Panc1 (cell line): Measurements from ENCODE around the gene LMOD1. TPM values are rescaled to one million over a fixed set of nuclear protein-coding genes. Genes with fewer than 3 reads are reported as not detected.

Experiments
- ATAC-seq: fragments of 200-7000 bp; cut with Tn5 transposase; 2 replicates; pipeline ENCODE4 v1.9.1; 2020; ENCODE audit warnings: mild to moderate bottlenecking, moderate library complexity
- BruUV-seq: library from RNA; stranded (reverse); fragments of 400-500 nt; replicated peaks from 2 replicates; lab custom pipeline; 2021; lab: Mats Ljungman, UMichigan
- CTCF ChIA-PET: fragments of 300-600 bp; sonication (Branson Sonifier 250); formaldehyde crosslinking; loops from one replicate; lab custom pipeline; 2022; ENCODE audit warnings: antibody characterized with exemption; lab: Charles Lee
- POLR2A ChIA-PET: fragments of 300-600 bp; sonication (Branson Sonifier 250); formaldehyde crosslinking; loops from one replicate; lab custom pipeline; 2022; ENCODE audit warnings: antibody characterized with exemption; lab: Charles Lee
- DNase-seq: peaks from one replicate; pipeline ENCODE4 v3.0.0-alpha.2; 2010; ENCODE audit warnings: low read depth, low spot score
- H3K27ac ChIP-seq: 2 replicates; pipeline ENCODE4 v1.5.1; 2011; ENCODE audit warnings: mild to moderate bottlenecking, low read length, inconsistent platforms
- H3K27me3 ChIP-seq: fragments of 200-500 bp; sonication (Bioruptor generic); 2 replicates; pipeline ENCODE4 v1.6.0; 2014; ENCODE audit warnings: low read length, inconsistent platforms; ENCODE audit not compliant: control insufficient read depth, insufficient read depth
- H3K36me3 ChIP-seq: fragments of 200-500 bp; sonication (Bioruptor generic); 2 replicates; pipeline ENCODE4 v1.5.1; 2014; ENCODE audit warnings: inconsistent platforms, mild to moderate bottlenecking, low read length, moderate library complexity; ENCODE audit not compliant: control insufficient read depth, insufficient read depth
- H3K4me1 ChIP-seq: 2 replicates; pipeline ENCODE4 v1.5.1; 2011; ENCODE audit warnings: inconsistent platforms, mild to moderate bottlenecking, low read length, moderate library complexity; ENCODE audit not compliant: control insufficient read depth, insufficient read depth
- H3K4me3 ChIP-seq, 2 experiments: 2 replicates each; pipeline ENCODE4 v1.5.1; 2011 to 2012; ENCODE audit warnings: low read depth in 2 of 2, low read length in 2 of 2, mild to moderate bottlenecking in 2 of 2, inconsistent platforms in 1 of 2, moderate library complexity in 1 of 2
- H3K9me3 ChIP-seq: fragments of 200-500 bp; sonication (Bioruptor generic); 2 replicates; pipeline ENCODE4 v1.5.1; 2014; ENCODE audit warnings: low read depth, mild to moderate bottlenecking, inconsistent platforms, low read length, moderate library complexity; ENCODE audit not compliant: control insufficient read depth, insufficient read depth
- CTCF ChIP-seq: fragments of 450-650 bp; IDR thresholded peaks from 2 replicates; pipeline ENCODE4 v1.5.1; 2017; ENCODE audit warnings: mild to moderate bottlenecking
- POLR2AphosphoS5 ChIP-seq: IDR thresholded peaks from 2 replicates; pipeline ENCODE4 v1.6.1; 2012; ENCODE audit warnings: mild to moderate bottlenecking, low read depth, low read length, moderate library complexity
- SIN3A ChIP-seq: IDR thresholded peaks from 2 replicates; pipeline ENCODE4 v1.6.1; 2012; ENCODE audit warnings: low read depth, mild to moderate bottlenecking, low read length, moderate library complexity, borderline replicate concordance; ENCODE audit not compliant: insufficient read depth
- TCF7L2 ChIP-seq: IDR thresholded peaks from 2 replicates; pipeline ENCODE4 v1.6.1; 2011; ENCODE audit warnings: mild to moderate bottlenecking, low read depth, low read length, inconsistent platforms
- in situ Hi-C: cut with HindIII; loops from 2 replicates; pipeline ENCODE4 v1.10.0; 2016; ENCODE audit warnings: low sequenced_read_pairs, low pct_unique_long_range_greater_than_20kb
- intact Hi-C: fragments of 100-400 bp; cut with micrococcal nuclease; formaldehyde crosslinking; loops from one replicate; pipeline ENCODE4 v1.10.0; 2022; ENCODE audit not compliant: unreplicated experiment
- total RNA-seq: library from RNA; stranded (reverse); gene quantifications from one replicate; pipeline ENCODE4 v1.2.1, GENCODE V29; 2021; ENCODE audit not compliant: unreplicated experiment
- TF ChIP-seq, protein P1 (sequence below), 2 experiments: IDR thresholded peaks; 2 replicates each; pipeline ENCODE4 v1.6.1; 2011 to 2012; ENCODE audit warnings: low read depth in 2 of 2, control low read depth in 1 of 2, low read length in 1 of 2, mild to moderate bottlenecking in 1 of 2, moderate library complexity in 1 of 2; ENCODE audit not compliant: insufficient read depth in 1 of 2

LMOD1 gene
- total RNA-seq, 1 experiment from 2014 or later = 0.13 TPM

DNA sequence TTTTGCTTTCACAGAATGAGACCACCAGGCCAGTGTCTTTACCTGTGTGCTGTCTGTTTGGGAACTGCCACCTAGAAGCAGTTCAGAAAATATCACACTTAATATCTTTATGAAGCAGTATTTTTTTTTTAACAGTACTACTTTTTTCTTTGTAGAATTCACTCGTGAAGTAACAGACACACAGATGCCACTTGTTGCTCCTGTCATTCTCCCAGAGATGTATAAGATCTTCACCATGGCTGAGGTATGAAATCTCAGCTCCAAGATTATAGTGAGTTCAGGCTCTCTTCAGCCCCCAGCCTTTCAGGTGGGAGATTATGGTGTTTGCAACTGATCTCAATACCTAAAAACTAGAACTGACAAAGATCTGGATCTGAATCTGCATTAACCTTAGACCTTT is 94.4 kb downstream of the LMOD1 start:
- Histone ChIP-seq H3K4me1 (no peaks in the 10 kb centered on the region), H3K27me3 (no peaks in the 10 kb centered on the region), H3K4me3 (no peak overlapping the region), H3K27ac (no peak overlapping the region), H3K9me3 (no peaks in the 10 kb centered on the region), H3K36me3 (peaks cover 64% of the 10 kb centered on the region)
- BruUV-seq = no TSS peak
- TF ChIP-seq TCF7L2 = no peak
- no peak for TF ChIP-seq CTCF
- no peak for TF ChIP-seq SIN3A
- no peak for TF ChIP-seq POLR2AphosphoS5
- TF ChIP-seq, protein P1, sequence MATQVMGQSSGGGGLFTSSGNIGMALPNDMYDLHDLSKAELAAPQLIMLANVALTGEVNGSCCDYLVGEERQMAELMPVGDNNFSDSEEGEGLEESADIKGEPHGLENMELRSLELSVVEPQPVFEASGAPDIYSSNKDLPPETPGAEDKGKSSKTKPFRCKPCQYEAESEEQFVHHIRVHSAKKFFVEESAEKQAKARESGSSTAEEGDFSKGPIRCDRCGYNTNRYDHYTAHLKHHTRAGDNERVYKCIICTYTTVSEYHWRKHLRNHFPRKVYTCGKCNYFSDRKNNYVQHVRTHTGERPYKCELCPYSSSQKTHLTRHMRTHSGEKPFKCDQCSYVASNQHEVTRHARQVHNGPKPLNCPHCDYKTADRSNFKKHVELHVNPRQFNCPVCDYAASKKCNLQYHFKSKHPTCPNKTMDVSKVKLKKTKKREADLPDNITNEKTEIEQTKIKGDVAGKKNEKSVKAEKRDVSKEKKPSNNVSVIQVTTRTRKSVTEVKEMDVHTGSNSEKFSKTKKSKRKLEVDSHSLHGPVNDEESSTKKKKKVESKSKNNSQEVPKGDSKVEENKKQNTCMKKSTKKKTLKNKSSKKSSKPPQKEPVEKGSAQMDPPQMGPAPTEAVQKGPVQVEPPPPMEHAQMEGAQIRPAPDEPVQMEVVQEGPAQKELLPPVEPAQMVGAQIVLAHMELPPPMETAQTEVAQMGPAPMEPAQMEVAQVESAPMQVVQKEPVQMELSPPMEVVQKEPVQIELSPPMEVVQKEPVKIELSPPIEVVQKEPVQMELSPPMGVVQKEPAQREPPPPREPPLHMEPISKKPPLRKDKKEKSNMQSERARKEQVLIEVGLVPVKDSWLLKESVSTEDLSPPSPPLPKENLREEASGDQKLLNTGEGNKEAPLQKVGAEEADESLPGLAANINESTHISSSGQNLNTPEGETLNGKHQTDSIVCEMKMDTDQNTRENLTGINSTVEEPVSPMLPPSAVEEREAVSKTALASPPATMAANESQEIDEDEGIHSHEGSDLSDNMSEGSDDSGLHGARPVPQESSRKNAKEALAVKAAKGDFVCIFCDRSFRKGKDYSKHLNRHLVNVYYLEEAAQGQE (IDR thresholded peaks at IDR 0.05; ENCODE audit: insufficient read depth in 1 of 2, low read depth in 2 of 2, low read length in 1 of 2) = no peak
- in situ Hi-C loops = no loop called here
- no peak for ATAC-seq
- intact Hi-C loops = no loop called here
- POLR2A ChIA-PET = no interaction called here
- no peak for DNase-seq
- CTCF ChIA-PET = no interaction called here

DNA sequence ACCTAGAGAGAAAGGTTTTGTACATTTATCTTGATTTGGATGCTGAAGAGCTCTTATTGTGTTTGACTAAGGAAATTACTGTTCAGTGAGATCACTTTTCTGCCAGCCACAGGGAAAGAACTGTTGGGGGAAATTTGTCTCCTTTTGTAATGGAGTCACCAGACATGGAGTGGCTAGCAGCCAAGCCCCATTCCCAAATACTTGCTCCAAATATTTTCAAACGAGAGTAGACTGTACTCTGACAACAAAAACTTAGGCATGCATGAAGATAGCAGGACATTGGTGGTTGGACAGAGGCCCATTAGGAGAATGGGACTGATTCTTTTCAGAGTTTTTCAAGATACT is 96.3 kb downstream of the LMOD1 start:
- CTCF ChIA-PET = no interaction called here
- intact Hi-C loops = no loop called here
- no peak overlapping the region for H3K27ac ChIP-seq
- POLR2A ChIA-PET = no interaction called here
- peak; percentile 37; the same call in 1 of the 2 replicates for ATAC-seq
- no peak overlapping the region for H3K4me3 ChIP-seq
- no peaks in the 10 kb centered on the region for H3K4me1 ChIP-seq
- peak; percentile 53 for DNase-seq
- H3K27me3 ChIP-seq = no peaks in the 10 kb centered on the region
- in situ Hi-C loops = no loop called here
- no peaks in the 10 kb centered on the region for H3K9me3 ChIP-seq
- peaks cover 48% of the 10 kb centered on the region for H3K36me3 ChIP-seq
- TF ChIP-seq, protein P1 (IDR thresholded peaks at IDR 0.05; ENCODE audit: insufficient read depth in 1 of 2, low read depth in 2 of 2, low read length in 1 of 2) = no peak
- TF ChIP-seq TCF7L2 (no peak), SIN3A (no peak), CTCF (no peak), POLR2AphosphoS5 (no peak)
- BruUV-seq = no TSS peak
